ENCODE data around the gene DKK3.

DNA sequence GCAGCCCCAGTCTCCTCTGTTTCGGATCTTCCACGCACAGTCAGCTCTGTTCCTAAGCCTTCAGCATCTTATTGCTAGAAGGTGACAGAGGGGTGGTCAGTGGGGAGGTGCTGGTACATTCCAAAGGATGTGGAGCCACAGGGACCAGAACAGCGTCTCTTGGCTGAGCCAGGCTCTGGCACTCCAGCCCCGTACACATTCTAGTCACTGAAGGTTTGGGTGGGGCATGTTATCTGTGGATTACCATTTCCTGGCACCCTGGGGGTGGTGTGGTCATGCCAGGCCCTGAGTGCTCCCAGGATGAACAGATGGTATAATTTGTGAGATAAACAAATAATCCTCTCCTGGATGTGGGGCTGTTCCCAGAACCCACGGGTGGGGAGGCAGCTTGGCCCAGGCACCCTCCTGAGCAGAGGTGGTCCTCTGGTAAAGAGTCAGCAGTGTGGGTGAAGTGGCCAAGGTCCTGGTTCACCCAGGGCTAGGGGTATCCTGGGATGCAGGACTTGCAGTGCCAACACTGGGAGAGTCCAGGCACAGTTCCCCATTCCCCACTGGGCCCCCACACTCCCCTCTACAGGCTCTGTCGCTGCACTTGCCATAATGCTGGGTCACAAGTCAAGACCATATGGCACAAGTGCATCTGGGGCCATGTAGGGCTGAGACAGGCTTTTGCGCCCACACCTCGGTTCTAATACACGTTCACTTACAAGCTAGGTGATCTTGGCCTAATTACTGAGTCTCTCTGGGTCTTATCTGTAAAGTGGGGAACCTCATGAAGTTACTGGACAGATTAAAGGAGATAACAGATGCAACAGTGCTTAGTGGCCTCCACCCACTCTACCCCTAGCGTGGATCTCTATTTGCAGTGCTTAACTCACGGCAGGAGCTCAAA lies 33.0 kb downstream of the DKK3 start:
- TF ChIP-seq POLR2AphosphoS5 (IDR thresholded peaks at IDR 0.05; ENCODE audit: borderline replicate concordance, low read depth, low read length) (no peak), EZH2 (IDR thresholded peaks at IDR 0.05) (no peak)

All from SK-N-MC (cell line).